B cell (primary cell): ENCODE measurements around the gene TCF7L1. TPM values are rescaled to one million over a fixed set of nuclear protein-coding genes. Genes with fewer than 3 reads are reported as not detected.

Source experiments
- ATAC-seq: fragments of 200-7000 bp; cut with Tn5 transposase; one replicate; pipeline ENCODE4 v1.10.0; 2021; ENCODE audit warnings: low read depth, mild to moderate bottlenecking, moderate number of reproducible peaks, moderate library complexity
- CTCF ChIA-PET: fragments of 350-600 bp; sonication (Branson Sonifier 250); formaldehyde crosslinking; loops from one replicate; lab custom pipeline; 2021; ENCODE audit warnings: antibody characterized with exemption, inconsistent platforms; lab: Charles Lee
- POLR2A ChIA-PET: fragments of 350-600 bp; sonication (Branson Sonifier 250); formaldehyde crosslinking; loops from one replicate; lab custom pipeline; 2021; ENCODE audit warnings: antibody characterized with exemption; lab: Charles Lee
- DNase-seq: peaks from one replicate; pipeline ENCODE4 v3.0.0; 2013
- H2AFZ ChIP-seq: 2 replicates; pipeline ENCODE4 v1.6.1; 2012; ENCODE audit warnings: mild to moderate bottlenecking, low read depth, low read length; ENCODE audit not compliant: insufficient read depth, poor library complexity, severe bottlenecking
- H3K27ac ChIP-seq, 2 donors: 1 replicate in 1 of 2; 2 replicates in 1 of 2; pipeline ENCODE4 v1.5.1; 2012 to 2013; ENCODE audit warnings: low read length in 2 of 2, mild to moderate bottlenecking in 2 of 2, moderate library complexity in 1 of 2
- H3K27me3 ChIP-seq, 4 experiments: fragments of 200-600 bp in 1 of 4; sonication (generic) in 1 of 4; replicated peaks in 1 of 4; 1 replicate in 2 of 4; 2 replicates in 2 of 4; pipeline versions ENCODE4 v1.6.1 to v1.7.0; 2013 to 2016; ENCODE audit warnings: low read length in 3 of 4, mild to moderate bottlenecking in 2 of 4, mixed read lengths in 1 of 4, moderate library complexity in 1 of 4; ENCODE audit not compliant: insufficient read depth in 4 of 4, control insufficient read depth in 3 of 4; ENCODE audit errors: control extremely low read depth in 1 of 4
- H3K36me3 ChIP-seq, 2 experiments: replicated peaks in 1 of 2; 1 replicate in 1 of 2; 2 replicates in 1 of 2; pipeline versions ENCODE4 v1.6.1 to v1.7.1; 2013; ENCODE audit warnings: low read length in 1 of 2; ENCODE audit not compliant: insufficient read depth in 2 of 2, control insufficient read depth in 1 of 2; ENCODE audit errors: control extremely low read depth in 1 of 2, extremely low read depth in 1 of 2
- H3K4me1 ChIP-seq, 2 donors: fragments of 200-600 bp in 1 of 2; sonication (generic) in 1 of 2; 1 replicate in 1 of 2; 2 replicates in 1 of 2; pipeline versions ENCODE4 v1.5.1 to v1.6.1; 2013 to 2017; ENCODE audit warnings: low read length in 2 of 2; ENCODE audit not compliant: control insufficient read depth in 2 of 2, insufficient read depth in 2 of 2
- H3K4me2 ChIP-seq: replicated peaks from 2 replicates; pipeline ENCODE3; 2012; ENCODE audit warnings: mild to moderate bottlenecking, low read depth, low read length; ENCODE audit not compliant: poor library complexity, severe bottlenecking
- H3K4me3 ChIP-seq, 5 experiments: fragments of 200-600 bp in 1 of 5; sonication (generic) in 1 of 5; 1 replicate in 3 of 5; 2 replicates in 2 of 5; pipeline versions ENCODE4 v1.5.1 to v1.7.0; 2011 to 2016; ENCODE audit warnings: low read length in 4 of 5, mild to moderate bottlenecking in 4 of 5, low read depth in 2 of 5, control low read depth in 1 of 5, moderate library complexity in 1 of 5; ENCODE audit not compliant: insufficient read depth in 1 of 5; ENCODE audit errors: control extremely low read depth in 1 of 5, extremely low read depth in 1 of 5
- H3K79me2 ChIP-seq: fragments of 200-600 bp; sonication (generic); one replicate; pipeline ENCODE4 v1.6.0; 2016; ENCODE audit warnings: low read length; ENCODE audit not compliant: control insufficient read depth, insufficient read depth
- H3K9ac ChIP-seq: fragments of 200-600 bp; sonication (generic); 2 replicates; pipeline ENCODE4 v1.6.1; 2017; ENCODE audit warnings: mild to moderate bottlenecking, low read length, moderate library complexity
- H3K9me3 ChIP-seq, 3 donors: one replicate each; pipeline versions ENCODE4 v1.6.1 to v1.7.1; 2013; ENCODE audit warnings: low read length in 2 of 3; ENCODE audit not compliant: control insufficient read depth in 2 of 3, insufficient read depth in 1 of 3; ENCODE audit errors: control extremely low read depth in 1 of 3
- H4K20me1 ChIP-seq: 2 replicates; pipeline ENCODE4 v1.6.0; 2012; ENCODE audit warnings: mild to moderate bottlenecking, low read length; ENCODE audit not compliant: insufficient read depth, control insufficient read depth, poor library complexity, severe bottlenecking
- H3K27ac Mint-ChIP-seq: one replicate; pipeline ENCODE4 v1.8.0; 2021; ENCODE audit warnings: mixed read lengths
- H3K27me3 Mint-ChIP-seq: one replicate; pipeline ENCODE4 v1.8.0; 2021; ENCODE audit warnings: mixed read lengths
- H3K4me1 Mint-ChIP-seq: one replicate; pipeline ENCODE4 v1.8.0; 2021; ENCODE audit warnings: mixed read lengths
- H3K4me3 Mint-ChIP-seq: one replicate; pipeline ENCODE4 v1.8.0; 2021; ENCODE audit warnings: mixed read lengths
- H3K9me3 Mint-ChIP-seq: one replicate; pipeline ENCODE4 v1.8.0; 2022; ENCODE audit warnings: mixed read lengths; ENCODE audit not compliant: insufficient read depth
- EZH2 ChIP-seq: IDR thresholded peaks from 2 replicates; pipeline ENCODE4 v1.6.1; 2012; ENCODE audit warnings: borderline replicate concordance, low read depth, mild to moderate bottlenecking, moderate library complexity, low read length; ENCODE audit not compliant: insufficient read depth, poor library complexity, severe bottlenecking
- WGBS: methylation state at CpG from one replicate; pipeline ENCODE4 v1.1.5; 2013; ENCODE audit warnings: missing lambda C conversion rate; ENCODE audit not compliant: insufficient coverage; 5-methylcytosine and 5-hydroxymethylcytosine counted together
- intact Hi-C: fragments of 100-400 bp; cut with micrococcal nuclease; formaldehyde crosslinking; loops from one replicate; pipeline ENCODE4 v1.10.0; 2022
- polyA plus RNA-seq: library from polyadenylated mRNA; depleted of rRNA; stranded (reverse); fragments of >200 nt; gene quantifications from 2 replicates; pipeline ENCODE4 v1.2.3, GENCODE V29; 2012
- total RNA-seq, 2 donors: library from RNA; stranded (reverse); fragments of 120-200 nt in 1 of 2; gene quantifications; 1 replicate in 1 of 2; 2 replicates in 1 of 2; pipeline versions ENCODE4 v1.2.3 to v1.2.4, GENCODE V29; 2013 to 2022
- TF ChIP-seq, protein P1 (sequence below): fragments of 200-600 bp; IDR thresholded peaks from one replicate; pipeline ENCODE4 v1.8.0; 2022; ENCODE audit warnings: antibody characterized with exemption, mild to moderate bottlenecking

Gene TCF7L1
- total and polyA plus RNA-seq, 2 donors (not counting 1 experiment from before 2014, with no cell fraction given), result 0.67 to 0.81 TPM

- no peak overlapping the region for H3K9ac ChIP-seq
- H3K4me3 Mint-ChIP-seq, result no peak overlapping the region
- no peaks in the 10 kb centered on the region for H3K79me2 ChIP-seq
- TF ChIP-seq, protein P1, sequence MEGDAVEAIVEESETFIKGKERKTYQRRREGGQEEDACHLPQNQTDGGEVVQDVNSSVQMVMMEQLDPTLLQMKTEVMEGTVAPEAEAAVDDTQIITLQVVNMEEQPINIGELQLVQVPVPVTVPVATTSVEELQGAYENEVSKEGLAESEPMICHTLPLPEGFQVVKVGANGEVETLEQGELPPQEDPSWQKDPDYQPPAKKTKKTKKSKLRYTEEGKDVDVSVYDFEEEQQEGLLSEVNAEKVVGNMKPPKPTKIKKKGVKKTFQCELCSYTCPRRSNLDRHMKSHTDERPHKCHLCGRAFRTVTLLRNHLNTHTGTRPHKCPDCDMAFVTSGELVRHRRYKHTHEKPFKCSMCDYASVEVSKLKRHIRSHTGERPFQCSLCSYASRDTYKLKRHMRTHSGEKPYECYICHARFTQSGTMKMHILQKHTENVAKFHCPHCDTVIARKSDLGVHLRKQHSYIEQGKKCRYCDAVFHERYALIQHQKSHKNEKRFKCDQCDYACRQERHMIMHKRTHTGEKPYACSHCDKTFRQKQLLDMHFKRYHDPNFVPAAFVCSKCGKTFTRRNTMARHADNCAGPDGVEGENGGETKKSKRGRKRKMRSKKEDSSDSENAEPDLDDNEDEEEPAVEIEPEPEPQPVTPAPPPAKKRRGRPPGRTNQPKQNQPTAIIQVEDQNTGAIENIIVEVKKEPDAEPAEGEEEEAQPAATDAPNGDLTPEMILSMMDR, result no peak
- TF ChIP-seq EZH2, result no peak
- WGBS, result 71% methylated on average over 11 of the region's 12 CpGs
- DNase-seq (no peak), ATAC-seq (no peak)
- H3K27me3 Mint-ChIP-seq, result peaks cover 14% of the 10 kb centered on the region
- ChIA-PET POLR2A (no interaction called here), CTCF (interaction anchor here (2.3 kb wide), 1 partner anchor 10 kb away, joined by 12 read pairs; no protein-coding TSS in a partner anchor)
- H3K9me3 Mint-ChIP-seq, result no peaks in the 10 kb centered on the region
- intact Hi-C loops, result no loop called here
- H3K4me3 ChIP-seq, result no peak overlapping the region
- no peaks in the 10 kb centered on the region for H3K36me3 ChIP-seq
- H3K27me3 ChIP-seq, result peaks cover 0 to 2% (median 0%) of the 10 kb centered on the region in 4 experiments
- no peak overlapping the region for H3K27ac ChIP-seq
- H3K27ac Mint-ChIP-seq, result no peak overlapping the region
- H3K4me1 Mint-ChIP-seq, result no peaks in the 10 kb centered on the region
- H2AFZ ChIP-seq, result no peak overlapping the region
- no peaks in the 10 kb centered on the region for H3K9me3 ChIP-seq
- H4K20me1 ChIP-seq, result no peaks in the 10 kb centered on the region
- no peak overlapping the region for H3K4me2 ChIP-seq
- no peaks in the 10 kb centered on the region for H3K4me1 ChIP-seq
Observed at GRCh38 chr2:85257359-85257969, 124.3 kb downstream of the TCF7L1 start.

DNA sequence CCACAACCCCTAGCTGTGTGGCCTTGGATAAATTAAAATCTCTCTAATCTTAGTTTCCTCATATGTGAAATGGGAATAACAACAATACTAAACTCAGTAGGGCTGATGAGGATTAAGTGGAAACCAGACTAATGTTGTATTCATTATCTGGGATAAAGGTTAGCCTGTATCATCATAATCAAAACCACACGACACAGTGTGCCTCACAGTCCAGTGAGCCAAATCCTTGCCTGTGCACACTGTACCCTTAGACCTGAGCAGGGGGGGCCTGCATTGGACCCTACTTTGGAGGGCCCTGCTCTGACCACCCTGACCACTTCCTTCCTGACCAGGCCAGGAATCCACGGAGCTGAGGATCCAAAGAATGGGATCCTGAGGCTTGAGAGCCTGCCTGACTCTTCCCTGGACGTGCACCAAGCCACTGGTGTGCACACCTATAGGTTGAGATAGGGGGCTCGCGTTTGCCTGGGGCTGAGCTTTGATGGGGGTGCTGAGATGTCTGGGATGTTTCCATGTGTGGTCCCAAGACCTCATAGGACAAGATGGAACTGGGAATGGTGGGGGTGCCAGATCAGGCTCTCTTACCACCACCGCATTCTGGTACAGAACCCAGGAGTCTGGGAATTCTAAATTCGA lies 124.9 kb downstream of the TCF7L1 start:
- Histone ChIP-seq H3K79me2 (no peaks in the 10 kb centered on the region), H3K4me2 (no peak overlapping the region), H3K4me1 (no peaks in the 10 kb centered on the region), H3K27ac (no peak overlapping the region), H3K9me3 (no peaks in the 10 kb centered on the region), H4K20me1 (no peaks in the 10 kb centered on the region), H3K27me3 (peaks cover 0 to 2% (median 0%) of the 10 kb centered on the region in 4 experiments), H3K4me3 (no peak overlapping the region), H3K9ac (no peak overlapping the region), H2AFZ (no peak overlapping the region), H3K36me3 (no peaks in the 10 kb centered on the region)
- Mint-ChIP-seq H3K4me1 (no peaks in the 10 kb centered on the region), H3K27ac (no peak overlapping the region), H3K4me3 (no peak overlapping the region), H3K27me3 (peaks cover 18% of the 10 kb centered on the region), H3K9me3 (no peaks in the 10 kb centered on the region)
- WGBS, result 78% methylated on average over 6 of the region's 7 CpGs
- POLR2A ChIA-PET, result no interaction called here
- ATAC-seq, result no peak
- no peak for DNase-seq
- no peak for TF ChIP-seq EZH2
- TF ChIP-seq, protein P1, result no peak
- CTCF ChIA-PET, result interaction anchor here (2.3 kb wide), 1 partner anchor 9 kb away, joined by 12 read pairs; no protein-coding TSS in a partner anchor
- intact Hi-C loops, result no loop called here
